K562 treated with DMSO at 1 percent for 12 hours (cell line): Measurements from ENCODE around the gene CEACAM4. TPM values are rescaled to one million over a fixed set of nuclear protein-coding genes. Genes with fewer than 3 reads are reported as not detected.

Experiments used
- total RNA-seq: library from RNA; unstranded; fragments of 300-600 nt; gene quantifications from 2 replicates; pipeline ENCODE4 v1.2.3, GENCODE V29; 2022; ENCODE audit not compliant: insufficient read depth

The CEACAM4 gene
- not detected in 2 replicates for total RNA-seq

GRCh38 chr19:41626877-41627276 is at the start of gene CEACAM4:
Gene CEACAM4 (minus strand): TSS chr19:41627074. CDS start chr19:41626963, 111 bp downstream.

GRCh38 chr19:41575998-41576397 is 50.9 kb downstream of the CEACAM4 start, which contains the start of gene CEACAM21:
Gene CEACAM21 (plus strand): TSS chr19:41576166. CDS start chr19:41576275, 109 bp downstream.

Other genes starting within 250 kb of the CEACAM4 start
- 24.0 and 41.4 TPM in 2 replicates for gene EXOSC5, start 229.7 kb downstream of the CEACAM4 start, total RNA-seq
- 49.9 and 53.6 TPM in 2 replicates for gene BCKDHA, start 229.3 kb downstream of the CEACAM4 start, total RNA-seq
- gene B3GNT8, start 199.7 kb downstream of the CEACAM4 start, total RNA-seq, result 7.2 and 7.6 TPM in 2 replicates
- 56.0 and 67.7 TPM in 2 replicates for gene DMAC2, start 187.2 kb downstream of the CEACAM4 start, total RNA-seq
- not detected in 2 replicates for gene ERICH4, start 183.9 kb downstream of the CEACAM4 start, total RNA-seq
- 1.4 and 1.6 TPM in 2 replicates for gene CEACAM21, start 50.9 kb downstream of the CEACAM4 start, total RNA-seq
- not detected in 2 replicates for gene CEACAM7, start 61.2 kb upstream of the CEACAM4 start, total RNA-seq
- not detected in 2 replicates for gene CEACAM5, start 81.6 kb upstream of the CEACAM4 start, total RNA-seq
- gene CEACAM6, start 128.5 kb upstream of the CEACAM4 start, total RNA-seq, result not detected in 2 replicates
- gene CEACAM3, start 169.5 kb upstream of the CEACAM4 start, total RNA-seq, result not detected in 2 replicates
- not detected in 2 replicates for gene LYPD4, start 217.6 kb upstream of the CEACAM4 start, total RNA-seq
- gene DMRTC2, start 218.0 kb upstream of the CEACAM4 start, total RNA-seq, result not detected in 2 replicates
- 3,742 and 5,945 TPM in 2 replicates for gene RPS19, start 233.2 kb upstream of the CEACAM4 start, total RNA-seq